Cerebellar cortex (tissue), 1 donor: ENCODE measurements around the gene TBCD.
"Not testable (repeated sequence)": the region's sequence is repeated elsewhere in the genome, so short reads cannot be mapped to it uniquely, and the experiment has no call there.

Source experiments
- DNase-seq: peaks from one replicate; pipeline ENCODE4 v3.0.0-alpha.2; 2015; ENCODE audit warnings: low spot score

Gene TBCD

DNA sequence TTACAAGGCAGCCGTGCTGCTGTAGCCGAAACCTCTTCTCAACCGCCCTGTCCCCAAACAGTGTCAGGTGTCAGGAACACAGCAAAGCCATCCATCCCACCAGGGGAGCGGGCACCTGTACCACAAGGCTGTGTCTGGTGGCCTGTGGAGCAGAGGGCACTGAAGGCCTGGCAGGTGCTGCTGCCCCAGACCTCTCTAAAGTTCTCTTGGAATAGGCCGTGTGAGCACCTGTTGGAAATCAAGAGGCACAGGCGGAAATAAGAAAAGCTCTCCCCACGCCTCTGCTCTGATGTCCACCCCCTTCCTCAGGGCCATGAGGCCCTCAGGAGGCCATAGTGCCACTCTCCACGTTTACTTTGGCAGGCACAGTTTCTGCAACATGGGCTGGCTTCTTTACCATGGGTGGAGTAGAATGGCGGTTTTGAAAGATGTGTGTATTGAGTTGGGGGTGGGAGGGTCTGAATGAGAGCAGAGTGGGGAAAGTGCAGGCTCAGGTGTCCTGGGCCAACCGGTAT lies 187.8 kb downstream of the TBCD start:
- DNase-seq: no peak

- DNase-seq: no peak
Observed at GRCh38 chr17:82940226-82941020, 188.6 kb downstream of the TBCD start.

DNA sequence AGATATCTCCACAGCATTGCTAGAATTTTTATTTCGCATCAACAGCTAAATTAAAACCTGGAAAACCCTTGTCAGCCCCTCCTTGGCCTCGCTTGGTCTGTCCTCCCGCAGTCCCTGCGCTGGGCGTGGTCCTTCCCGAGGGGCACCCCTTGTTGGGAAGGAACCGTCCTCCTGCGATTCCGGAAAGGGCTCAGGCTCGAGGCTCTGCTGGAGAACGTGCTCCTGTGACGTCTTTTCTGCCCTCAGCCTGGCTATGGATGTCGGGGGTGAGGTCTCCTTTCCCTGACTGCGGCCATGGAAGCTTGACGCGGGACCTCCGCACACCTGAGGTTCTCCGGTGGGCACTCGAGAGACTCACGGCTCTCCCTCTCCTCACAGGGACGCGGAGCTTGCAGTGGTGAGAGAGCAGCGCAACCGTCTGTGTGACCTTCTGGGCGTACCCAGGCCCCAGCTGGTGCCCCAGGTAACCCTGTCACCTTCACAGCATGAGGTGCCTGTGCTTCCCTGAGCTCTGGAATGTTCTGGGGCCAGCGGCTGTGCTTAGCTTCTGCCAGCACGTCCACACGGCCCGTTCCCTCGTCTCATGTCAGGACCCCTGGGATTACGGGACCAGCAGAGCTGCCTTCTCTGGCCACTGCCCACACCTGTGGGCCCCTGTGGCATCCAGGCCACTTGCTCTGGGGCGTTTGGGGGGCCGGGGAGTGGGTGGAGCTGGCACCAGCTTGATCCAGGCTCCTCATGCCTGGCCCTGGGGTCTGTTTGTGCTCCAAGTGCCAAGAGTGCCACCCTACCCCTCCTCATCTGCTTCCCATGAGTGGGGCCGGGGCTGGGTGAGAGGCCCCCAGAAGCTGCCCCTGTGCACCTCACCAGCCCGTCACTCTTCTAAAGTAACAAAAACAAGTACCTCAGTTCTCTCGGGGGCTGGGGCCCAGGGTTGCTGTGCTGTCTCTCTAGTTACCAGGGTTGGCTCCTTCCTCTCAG lies 189.4 kb downstream of the TBCD start:
- no peak for DNase-seq

DNA sequence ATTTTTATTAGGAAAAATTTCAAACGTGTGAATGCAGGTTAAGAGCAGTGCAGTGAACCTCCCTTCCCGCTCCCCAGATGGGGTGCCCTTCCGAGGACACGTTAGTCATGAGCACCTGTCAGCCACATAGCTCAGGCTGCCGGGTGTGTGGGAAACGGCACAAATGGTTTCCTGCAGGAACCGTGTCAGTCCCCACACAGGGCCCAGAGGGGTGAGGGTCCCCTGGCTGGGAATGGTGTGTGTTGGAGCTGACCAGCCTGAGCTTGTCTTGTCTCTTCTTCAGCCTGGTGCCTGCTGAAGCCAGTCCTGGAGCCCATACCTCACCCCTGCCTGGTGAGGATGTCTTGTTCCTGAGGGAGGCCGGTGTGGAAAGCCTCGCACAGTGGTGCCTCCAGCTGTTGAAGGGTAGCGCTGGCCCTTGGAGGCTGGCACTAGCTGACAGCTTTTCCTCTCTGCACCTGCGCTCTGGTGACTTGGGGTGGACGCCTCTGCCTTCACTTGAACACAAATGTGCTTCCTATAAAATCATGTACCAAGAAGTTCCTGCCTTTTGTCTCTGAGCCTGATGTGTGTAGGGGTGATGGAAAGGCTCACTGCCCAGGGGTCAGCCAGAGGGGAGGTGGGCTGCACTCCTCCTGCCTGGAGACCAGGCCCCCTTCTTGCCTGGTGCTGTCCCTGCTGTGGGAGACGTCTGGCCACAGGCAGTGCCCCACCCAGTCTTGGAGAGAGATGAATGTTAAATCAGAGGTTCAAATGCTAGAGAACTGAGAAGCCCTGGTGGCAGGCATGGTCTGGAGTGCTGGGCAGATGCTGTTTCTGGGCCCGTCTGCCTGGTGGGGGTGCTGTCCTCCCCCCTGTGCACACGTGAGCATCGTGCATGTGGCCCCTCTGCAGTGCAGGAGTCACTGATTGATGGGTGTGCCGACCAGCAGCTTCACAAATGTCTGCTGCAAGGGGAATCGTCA lies 190.6 kb downstream of the TBCD start:
- no peak for DNase-seq

DNA sequence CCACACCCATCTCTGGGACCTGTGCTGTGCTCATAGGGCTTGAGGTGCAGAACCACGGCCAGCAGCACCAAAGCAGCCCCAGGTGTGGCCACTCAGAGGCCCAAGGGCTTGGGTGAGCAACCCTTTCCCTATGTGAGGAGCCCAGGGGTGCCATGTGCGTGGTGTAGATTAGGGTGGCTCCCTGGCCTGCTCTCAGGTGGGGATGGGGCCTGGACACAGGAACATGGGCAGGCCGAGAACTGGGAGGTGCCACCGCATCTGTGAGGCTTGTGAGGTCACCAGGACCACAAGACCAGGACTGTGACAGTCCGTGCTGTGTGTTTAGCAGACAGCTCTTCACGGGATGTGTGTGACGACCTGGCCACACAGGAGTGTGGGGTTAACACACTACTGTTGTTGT lies 191.5 kb downstream of the TBCD start:
- no peak for DNase-seq

DNA sequence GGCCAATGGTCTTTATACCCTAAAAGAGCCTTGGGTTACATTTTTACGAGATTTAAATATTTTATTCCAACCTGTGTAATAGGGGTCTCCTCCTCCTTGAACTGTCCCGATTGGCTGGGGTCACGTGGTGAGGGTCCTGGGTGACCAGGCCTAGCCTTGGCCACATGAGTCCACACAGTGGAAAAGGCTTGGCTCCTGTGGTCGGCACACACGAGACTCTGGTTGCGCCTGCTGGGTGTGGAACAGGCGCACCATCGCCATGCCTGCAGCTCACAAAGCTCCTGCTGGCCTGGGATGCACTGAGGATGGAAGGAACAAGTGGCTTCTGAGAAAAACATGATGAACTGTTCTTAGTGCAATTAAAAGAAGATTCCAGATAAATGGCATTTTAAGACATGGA lies 191.9 kb downstream of the TBCD start:
- no peak for DNase-seq

GRCh38 chr17:82944990-82945389 lies 193.1 kb downstream of the TBCD start:
- DNase-seq: no peak

- DNase-seq: no peak
Observed at GRCh38 chr17:82946081-82946480, 194.2 kb downstream of the TBCD start.

DNA sequence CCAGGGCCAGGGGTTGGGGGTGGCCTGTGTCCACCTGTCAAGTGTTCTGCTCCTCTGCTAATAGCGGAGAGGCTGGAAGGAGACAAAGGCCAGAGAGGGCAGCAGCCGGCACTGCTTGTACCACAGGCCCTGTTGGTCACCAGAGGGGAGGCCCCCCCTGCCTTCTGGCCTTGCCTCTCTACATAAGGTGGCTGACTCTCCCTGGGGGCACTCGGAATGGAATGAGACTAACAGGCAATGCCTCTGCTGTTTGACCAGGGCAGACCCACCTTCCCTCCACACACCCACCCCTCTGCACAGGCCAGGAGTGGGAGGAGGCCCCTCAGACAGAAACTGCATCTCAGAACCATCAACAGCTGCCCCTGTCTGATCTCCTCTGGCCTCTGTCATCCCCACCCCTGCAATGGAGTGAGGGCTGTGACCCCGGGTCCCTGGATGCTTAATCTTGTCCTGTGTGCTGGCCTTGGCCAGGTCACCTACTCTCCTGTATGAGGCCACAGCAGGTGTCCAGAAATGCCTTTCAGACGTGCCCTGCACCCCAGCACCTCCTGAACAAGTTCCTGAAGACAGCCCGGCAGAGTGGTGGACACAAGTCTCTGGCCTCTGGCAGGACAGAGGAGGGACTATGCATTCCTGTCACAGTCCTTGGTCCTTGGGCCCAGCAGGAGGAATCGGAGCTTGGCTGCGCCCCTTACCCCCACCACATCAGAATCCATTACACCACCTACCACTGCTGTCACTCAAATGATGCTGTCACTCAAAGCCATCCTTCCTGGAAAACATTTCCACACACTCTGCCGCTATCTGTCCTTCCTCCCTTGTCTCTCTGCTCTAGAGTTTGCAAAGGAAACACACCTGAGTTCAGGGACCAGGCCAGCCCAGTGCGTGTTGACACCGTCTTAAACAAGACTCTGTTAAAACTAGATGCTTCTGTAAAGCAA lies 195.5 kb downstream of the TBCD start:
- no peak for DNase-seq

DNA sequence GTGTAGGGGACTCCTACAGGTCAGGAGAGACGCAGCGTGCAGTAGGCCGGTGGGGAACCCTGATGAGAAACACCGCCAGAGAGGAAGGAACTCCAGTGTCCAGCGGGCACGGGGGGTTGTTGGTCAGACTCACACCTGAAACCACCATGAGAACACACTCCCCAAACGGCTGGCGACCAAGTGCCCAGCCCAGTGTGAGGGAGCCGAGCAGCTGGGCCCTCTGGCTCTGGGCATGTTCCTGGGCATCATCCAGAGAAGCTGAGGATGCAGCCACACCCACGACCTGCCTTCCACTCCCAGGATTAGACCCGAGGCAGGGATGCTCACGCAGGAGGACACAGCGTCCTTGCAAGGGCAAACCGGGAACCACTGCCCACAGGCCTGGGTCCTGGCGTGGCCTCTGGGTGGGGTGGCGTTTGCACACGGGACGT lies 196.2 kb downstream of the TBCD start:
- no peak for DNase-seq

DNA sequence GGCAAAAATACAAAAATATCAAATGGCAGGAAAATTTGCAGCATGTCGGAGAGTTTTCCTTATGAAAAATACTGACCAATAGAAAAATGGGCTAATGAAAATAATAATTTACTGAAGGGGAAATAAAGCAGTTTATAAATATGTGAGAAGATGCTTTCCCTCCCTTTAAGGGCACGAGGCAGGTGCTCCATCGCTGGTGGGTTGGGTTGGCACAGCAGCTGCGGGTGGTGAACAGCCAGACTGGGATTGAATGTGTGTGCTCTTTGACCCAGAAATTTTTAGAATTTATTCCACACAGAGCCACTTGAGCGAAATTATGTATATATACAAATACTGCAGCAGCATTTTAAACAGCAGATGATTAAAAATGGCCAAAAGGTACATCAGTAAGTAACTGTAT lies 197.1 kb downstream of the TBCD start:
- DNase-seq: no peak

- DNase-seq: no peak
Observed at GRCh38 chr17:82949361-82949760, 197.5 kb downstream of the TBCD start.

- DNase-seq: no peak
Observed at GRCh38 chr17:82949984-82950383, 198.1 kb downstream of the TBCD start.

- DNase-seq: no peak
Observed at GRCh38 chr17:82950525-82951102, 198.7 kb downstream of the TBCD start.

DNA sequence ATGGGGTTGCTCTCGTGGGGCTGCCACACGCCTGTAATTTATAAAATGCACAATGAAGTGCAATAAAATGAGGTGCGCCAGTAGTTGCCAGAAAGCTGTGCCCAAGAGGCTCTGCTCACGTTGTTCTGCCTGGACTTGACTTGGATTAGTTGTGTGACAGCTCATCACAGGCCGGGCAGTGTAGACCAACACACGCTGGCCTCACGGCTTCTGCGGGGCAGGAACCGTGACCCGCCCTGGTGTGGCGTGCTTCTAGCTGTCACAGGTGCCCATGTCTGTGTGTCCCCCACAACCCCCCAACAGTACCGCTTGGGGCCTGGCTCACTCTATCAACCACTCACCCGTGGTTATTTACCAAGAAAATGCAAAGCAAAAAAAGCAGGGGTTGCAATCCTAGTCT lies 200.2 kb downstream of the TBCD start:
- no peak for DNase-seq

- DNase-seq: not testable (repeated sequence)
Observed at GRCh38 chr17:82955106-82955505, 203.2 kb downstream of the TBCD start.

DNA sequence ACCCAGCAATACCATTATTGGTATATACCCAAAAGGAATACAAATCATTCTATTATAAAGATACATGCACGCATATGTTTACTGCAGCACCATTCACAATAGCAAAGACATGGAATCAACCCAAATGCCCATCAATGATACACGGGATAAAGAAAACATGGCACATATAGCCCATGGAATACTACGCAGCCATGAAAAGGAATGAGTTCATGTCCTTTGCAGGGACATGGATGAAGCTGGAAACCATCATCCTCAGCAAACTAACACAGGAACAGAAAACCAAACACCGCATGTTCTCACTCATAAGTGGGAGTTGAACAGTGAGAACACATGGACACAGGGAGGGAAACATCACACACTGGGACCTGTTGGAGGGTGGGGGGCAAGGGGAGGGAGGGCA lies 203.8 kb downstream of the TBCD start:
- not testable (repeated sequence) for DNase-seq

- DNase-seq: no peak
Observed at GRCh38 chr17:82956146-82956725, 204.4 kb downstream of the TBCD start.

DNA sequence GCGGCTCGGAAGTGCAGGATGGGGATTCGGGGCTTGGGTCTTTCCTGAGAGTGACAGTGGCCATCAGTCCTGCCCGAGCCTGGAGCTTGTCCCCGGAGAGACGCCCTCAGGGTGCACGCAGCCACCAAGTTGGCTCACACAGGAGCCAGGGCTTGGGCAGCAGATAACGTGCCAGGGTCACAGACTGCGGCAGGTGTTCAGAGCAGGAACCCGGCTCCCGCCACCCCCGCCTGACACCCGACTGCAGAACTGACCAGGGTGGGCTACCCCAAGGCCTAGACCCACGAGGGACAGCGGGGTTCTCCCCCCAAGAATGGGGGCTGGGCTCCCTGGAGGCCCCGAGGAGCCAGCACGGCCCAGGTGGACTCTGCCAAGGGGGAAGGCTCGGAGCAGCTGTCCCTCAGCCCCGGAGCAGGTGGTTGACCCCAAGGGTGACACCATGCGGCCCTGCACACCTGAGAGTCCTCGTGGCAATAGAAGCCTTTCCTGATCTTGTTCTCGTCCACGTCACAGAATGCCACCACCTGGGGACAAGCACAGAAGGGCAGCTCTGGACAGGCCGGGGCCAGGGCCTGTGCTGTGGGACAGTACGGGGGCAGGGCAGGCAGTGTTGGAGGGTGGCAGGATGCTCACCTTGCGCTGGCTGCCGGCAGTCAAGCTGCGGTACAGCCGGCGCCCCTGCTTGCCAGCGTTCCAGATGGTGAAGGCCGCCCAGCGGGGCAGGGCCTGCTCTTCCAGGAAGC lies 205.0 kb downstream of the TBCD start:
- DNase-seq: no peak
